ENCODE results near the gene CRIP3. TPM values are rescaled to one million over a fixed set of nuclear protein-coding genes. Genes with fewer than 3 reads are reported as not detected.
A peak's percentile ranks its signal among the peaks of the same experiment; 100 is the strongest.

Gene CRIP3
- total and polyA plus RNA-seq, 2 of the 13 experiments (the other 11 are each of a cell fraction or from before 2014, with no cell fraction given), result 6.3 to 9.3 TPM

GRCh38 chr6:43276577-43277305, 31.9 kb downstream of the CRIP3 start (continued):
- TF ChIP-seq NFAT5 (CRISPR knock-in tag; IDR thresholded peaks at IDR 0.05) (no peak), KDM3A (CRISPR knock-in tag; IDR thresholded peaks at IDR 0.05; ENCODE audit: low read depth) (no peak), MED8 (CRISPR knock-in tag; IDR thresholded peaks at IDR 0.05; ENCODE audit: insufficient replicate concordance) (no peak), ZNF75D (CRISPR knock-in tag; IDR thresholded peaks at IDR 0.05; ENCODE audit: borderline replicate concordance) (no peak)
- TF ChIP-seq, protein P1, sequence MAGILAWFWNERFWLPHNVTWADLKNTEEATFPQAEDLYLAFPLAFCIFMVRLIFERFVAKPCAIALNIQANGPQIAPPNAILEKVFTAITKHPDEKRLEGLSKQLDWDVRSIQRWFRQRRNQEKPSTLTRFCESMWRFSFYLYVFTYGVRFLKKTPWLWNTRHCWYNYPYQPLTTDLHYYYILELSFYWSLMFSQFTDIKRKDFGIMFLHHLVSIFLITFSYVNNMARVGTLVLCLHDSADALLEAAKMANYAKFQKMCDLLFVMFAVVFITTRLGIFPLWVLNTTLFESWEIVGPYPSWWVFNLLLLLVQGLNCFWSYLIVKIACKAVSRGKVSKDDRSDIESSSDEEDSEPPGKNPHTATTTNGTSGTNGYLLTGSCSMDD (CRISPR knock-in tag; IDR thresholded peaks at IDR 0.05), result no peak
- TF ChIP-seq, protein P2, sequence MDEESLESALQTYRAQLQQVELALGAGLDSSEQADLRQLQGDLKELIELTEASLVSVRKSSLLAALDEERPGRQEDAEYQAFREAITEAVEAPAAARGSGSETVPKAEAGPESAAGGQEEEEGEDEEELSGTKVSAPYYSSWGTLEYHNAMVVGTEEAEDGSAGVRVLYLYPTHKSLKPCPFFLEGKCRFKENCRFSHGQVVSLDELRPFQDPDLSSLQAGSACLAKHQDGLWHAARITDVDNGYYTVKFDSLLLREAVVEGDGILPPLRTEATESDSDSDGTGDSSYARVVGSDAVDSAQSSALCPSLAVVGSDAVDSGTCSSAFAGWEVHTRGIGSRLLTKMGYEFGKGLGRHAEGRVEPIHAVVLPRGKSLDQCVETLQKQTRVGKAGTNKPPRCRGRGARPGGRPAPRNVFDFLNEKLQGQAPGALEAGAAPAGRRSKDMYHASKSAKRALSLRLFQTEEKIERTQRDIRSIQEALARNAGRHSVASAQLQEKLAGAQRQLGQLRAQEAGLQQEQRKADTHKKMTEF (CRISPR knock-in tag; IDR thresholded peaks at IDR 0.05), result peak; percentile 80
- TF ChIP-seq, protein P3, sequence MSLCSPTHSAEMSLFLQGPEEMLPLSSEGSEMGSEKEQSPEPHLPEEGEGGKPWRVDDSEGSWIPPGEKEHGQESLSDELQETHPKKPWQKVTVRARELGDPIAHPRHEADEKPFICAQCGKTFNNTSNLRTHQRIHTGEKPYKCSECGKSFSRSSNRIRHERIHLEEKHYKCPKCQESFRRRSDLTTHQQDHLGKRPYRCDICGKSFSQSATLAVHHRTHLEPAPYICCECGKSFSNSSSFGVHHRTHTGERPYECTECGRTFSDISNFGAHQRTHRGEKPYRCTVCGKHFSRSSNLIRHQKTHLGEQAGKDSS (CRISPR knock-in tag; IDR thresholded peaks at IDR 0.05; ENCODE audit: borderline replicate concordance, low read depth), result peak; percentile 71
- TF ChIP-seq, protein P4, sequence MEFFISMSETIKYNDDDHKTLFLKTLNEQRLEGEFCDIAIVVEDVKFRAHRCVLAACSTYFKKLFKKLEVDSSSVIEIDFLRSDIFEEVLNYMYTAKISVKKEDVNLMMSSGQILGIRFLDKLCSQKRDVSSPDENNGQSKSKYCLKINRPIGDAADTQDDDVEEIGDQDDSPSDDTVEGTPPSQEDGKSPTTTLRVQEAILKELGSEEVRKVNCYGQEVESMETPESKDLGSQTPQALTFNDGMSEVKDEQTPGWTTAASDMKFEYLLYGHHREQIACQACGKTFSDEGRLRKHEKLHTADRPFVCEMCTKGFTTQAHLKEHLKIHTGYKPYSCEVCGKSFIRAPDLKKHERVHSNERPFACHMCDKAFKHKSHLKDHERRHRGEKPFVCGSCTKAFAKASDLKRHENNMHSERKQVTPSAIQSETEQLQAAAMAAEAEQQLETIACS (CRISPR knock-in tag; IDR thresholded peaks at IDR 0.05), result no peak
- TF ChIP-seq, protein P5, sequence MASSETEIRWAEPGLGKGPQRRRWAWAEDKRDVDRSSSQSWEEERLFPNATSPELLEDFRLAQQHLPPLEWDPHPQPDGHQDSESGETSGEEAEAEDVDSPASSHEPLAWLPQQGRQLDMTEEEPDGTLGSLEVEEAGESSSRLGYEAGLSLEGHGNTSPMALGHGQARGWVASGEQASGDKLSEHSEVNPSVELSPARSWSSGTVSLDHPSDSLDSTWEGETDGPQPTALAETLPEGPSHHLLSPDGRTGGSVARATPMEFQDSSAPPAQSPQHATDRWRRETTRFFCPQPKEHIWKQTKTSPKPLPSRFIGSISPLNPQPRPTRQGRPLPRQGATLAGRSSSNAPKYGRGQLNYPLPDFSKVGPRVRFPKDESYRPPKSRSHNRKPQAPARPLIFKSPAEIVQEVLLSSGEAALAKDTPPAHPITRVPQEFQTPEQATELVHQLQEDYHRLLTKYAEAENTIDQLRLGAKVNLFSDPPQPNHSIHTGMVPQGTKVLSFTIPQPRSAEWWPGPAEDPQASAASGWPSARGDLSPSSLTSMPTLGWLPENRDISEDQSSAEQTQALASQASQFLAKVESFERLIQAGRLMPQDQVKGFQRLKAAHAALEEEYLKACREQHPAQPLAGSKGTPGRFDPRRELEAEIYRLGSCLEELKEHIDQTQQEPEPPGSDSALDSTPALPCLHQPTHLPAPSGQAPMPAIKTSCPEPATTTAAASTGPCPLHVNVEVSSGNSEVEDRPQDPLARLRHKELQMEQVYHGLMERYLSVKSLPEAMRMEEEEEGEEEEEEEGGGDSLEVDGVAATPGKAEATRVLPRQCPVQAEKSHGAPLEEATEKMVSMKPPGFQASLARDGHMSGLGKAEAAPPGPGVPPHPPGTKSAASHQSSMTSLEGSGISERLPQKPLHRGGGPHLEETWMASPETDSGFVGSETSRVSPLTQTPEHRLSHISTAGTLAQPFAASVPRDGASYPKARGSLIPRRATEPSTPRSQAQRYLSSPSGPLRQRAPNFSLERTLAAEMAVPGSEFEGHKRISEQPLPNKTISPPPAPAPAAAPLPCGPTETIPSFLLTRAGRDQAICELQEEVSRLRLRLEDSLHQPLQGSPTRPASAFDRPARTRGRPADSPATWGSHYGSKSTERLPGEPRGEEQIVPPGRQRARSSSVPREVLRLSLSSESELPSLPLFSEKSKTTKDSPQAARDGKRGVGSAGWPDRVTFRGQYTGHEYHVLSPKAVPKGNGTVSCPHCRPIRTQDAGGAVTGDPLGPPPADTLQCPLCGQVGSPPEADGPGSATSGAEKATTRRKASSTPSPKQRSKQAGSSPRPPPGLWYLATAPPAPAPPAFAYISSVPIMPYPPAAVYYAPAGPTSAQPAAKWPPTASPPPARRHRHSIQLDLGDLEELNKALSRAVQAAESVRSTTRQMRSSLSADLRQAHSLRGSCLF (CRISPR knock-in tag; IDR thresholded peaks at IDR 0.05; ENCODE audit: borderline replicate concordance), result no peak
